Activated CD4-positive, alpha-beta T cell treated with anti-CD3 and anti-CD28 coated beads, Interleukin-10, Interleukin-2, amounts not matched to agents 100 ng/mL and 50 ng/mL, durations not matched to agents 16 hours and 8 hours (primary cell): ENCODE data around the gene ATP1A3.
A peak's percentile ranks its signal among the peaks of the same experiment; 100 is the strongest.
"Not testable (repeated sequence)": the region's sequence is repeated elsewhere in the genome, so short reads cannot be mapped to it uniquely, and the experiment has no call there.

Experiments used
- DNase-seq: peaks from one replicate; pipeline ENCODE4 v3.0.0-alpha.2; 2020

Gene ATP1A3

DNA sequence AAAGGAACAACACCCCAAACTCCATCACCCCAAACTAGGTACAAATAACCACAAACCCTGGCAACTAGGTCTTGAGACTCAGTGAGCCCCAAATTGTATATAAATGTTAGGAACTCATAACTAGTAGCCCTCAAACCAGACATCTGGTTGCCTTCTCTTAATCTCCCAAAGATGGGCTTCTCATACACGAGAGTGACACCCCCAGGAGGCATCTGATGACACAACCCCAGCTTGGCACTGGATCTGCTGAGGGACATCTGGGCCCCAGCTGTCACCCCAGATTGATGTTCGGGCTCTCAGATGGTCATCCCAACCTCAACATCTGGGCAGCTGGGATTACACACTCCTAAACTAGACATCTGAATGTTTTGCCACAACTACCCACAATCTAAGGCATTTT, 49.7 kb downstream of the ATP1A3 start:
- DNase-seq, result no peak

DNA sequence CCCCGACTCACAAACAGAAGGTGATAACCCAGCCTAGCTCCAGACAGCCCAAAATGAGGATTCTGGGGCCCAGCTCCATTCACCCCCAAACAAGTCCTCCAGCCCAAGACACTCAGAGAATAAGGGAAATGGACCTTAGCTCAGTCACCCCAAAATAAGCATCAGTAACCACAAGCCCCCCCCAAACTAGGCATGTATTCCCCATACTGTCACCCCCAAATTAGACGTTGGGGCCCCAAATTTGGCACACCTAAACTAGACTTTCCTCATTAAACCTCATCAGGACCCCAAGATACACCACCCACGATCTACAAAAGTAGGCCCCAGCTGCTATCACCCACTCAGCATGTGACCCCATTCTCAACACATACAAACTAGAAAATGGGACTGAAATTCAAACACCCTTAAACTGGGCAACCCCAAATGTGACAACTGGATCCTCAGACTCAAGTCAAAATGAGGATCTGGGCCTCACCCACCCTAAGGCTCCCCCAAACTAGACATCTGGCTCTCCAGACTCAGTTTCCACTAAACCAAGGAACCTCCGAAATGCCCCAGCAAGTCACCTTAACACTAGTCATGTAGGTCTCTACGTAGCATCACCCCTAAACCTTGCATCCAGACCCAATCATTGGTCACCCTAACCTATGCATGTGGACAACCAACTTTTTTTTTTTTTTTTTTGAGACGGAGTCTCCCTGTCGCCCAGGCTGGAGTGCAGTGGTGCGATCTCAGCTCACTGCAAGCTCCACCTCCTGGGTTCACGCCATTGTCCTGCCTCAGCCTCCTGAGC, 52.4 kb downstream of the ATP1A3 start:
- DNase-seq, result no peak

DNA sequence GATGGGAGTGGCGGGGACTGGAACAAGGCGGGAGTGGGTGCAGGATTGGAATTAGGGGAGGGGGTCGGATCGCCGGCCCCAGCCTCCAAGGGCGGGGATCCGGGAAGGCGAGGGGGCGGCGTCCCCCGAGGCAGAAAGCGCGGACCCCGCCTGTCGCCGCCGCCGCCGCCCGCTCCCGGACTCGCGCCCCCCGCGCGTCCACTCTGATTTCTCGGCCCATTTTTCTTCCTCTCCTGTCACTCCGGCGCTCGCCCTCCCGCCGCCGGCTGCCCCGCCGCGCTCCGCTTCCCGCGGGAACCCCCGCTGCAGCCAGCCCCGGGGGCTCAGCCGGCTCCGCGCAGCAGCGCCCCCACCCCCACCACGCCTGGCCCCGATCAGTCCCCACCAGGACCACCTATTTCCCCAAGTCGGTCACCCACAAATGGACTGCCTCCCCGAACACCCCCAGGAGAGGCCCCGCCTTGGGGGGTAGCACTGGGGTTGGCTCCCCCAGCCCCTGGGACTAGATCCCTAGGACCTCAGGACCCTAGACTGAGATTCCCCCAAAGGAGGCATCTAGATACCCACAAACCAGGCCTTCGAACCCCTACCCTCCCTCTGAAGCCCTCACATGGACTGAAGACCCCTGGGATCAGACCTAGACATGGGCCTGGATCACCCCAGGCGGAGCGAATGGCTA, 53.2 kb downstream of the ATP1A3 start:
- no peak for DNase-seq

DNA sequence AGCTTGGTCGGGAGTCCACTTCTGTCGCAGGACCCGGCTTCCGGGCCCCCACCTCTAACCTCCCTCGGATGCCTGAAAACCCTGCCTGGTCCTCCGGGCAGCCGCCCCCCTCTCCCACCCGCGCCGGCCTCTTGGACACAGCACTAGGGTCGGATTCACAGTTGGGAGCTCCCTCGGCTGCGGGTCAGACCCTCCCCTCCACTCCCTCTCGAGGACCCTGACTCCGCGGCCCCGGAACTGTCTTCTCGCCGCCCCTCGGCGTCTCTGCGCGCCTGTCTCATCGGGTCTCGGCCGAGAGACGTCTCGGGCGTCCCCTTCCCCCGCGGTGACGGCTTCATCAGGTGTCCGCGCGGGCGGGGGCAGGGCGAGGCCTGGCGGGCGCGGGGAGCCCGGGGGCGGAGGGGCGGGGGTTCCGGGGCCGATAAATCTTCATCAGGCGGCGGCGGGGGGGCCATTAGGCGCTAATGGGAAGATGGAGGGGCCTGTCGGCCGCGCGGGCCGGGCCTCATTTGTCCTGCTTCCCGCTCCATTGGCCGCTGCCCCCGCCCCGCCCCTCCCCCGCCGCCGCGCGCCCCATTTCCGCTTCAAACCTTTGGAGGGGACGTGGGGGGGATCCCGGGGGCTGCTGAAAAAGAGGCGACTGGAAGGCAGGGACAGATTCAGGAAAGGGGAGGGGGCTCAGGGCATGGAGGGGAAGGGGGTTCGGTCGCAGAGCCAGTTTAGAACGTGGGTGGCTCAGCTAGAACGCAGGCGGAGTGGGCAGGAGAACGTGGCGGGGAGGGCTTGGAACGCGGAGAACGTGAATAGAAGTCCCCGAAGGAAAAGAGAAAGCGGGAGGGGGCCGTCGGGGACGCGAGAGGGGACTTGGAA, 53.9 kb downstream of the ATP1A3 start:
- DNase-seq, result no peak

DNA sequence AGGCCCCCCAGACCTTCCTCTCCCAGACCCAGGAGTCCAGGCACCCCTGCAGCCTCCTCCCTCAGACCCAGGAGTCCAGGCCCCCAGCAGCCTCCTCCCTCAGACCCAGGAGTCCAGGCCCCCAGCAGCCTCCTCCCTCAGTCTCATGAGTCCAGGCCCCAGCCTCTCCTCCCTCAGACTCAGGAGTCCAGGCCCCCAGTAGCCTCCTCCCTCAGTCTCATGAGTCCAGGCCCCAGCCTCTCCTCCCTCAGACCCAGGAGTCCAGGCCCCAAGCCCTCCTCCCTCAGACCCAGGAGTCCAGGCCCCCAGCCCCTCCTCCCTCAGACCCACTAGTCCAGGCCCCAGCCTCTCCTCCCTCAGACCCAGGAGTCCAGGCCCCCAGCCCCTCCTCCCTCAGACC, 54.8 kb downstream of the ATP1A3 start:
- not testable (repeated sequence) for DNase-seq

DNA sequence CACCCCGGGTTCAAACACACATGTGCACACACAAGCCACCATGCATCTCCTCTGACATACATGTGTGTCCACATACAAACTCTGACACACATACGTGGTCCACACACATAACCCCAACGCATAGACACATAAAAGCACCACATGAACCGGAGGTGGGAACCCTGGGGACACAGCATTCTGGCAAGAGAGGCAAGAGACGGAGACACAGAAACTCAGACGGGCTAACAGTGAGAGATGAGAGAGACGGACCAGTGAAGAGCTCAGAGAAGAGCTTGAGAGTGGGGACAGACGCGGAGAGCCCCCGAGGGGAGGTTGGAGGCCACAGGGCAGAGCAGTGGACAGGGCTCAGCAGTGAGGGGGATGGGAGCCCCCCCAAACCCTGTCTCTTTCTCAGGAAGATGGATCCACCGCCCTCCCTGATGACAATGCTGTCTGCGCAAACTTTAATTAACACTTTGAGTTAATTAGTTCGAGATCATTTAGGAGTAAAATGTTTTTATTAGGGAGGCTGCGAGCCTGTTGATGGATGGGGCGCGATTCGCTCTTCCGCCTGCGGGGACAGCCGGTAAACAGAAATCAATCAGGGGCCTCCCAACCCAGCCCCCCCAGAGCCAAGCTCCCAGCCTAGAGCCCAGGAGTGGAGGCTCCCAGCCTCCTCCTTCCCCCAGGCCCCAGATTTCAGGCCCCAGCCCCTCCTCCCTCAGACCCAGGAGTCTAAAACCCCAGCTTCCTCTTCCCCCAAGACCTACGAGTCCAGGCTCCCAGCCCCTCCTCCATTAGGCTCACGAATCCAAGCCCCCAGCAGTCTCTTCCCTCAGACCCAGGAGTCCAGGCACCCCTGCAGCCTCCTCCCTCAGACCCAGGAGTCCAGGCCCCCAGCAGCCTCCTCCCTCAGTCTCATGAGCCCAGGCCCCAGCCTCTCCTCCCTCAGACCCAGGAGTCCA, 56.2 kb downstream of the ATP1A3 start:
- DNase-seq, result no peak

DNA sequence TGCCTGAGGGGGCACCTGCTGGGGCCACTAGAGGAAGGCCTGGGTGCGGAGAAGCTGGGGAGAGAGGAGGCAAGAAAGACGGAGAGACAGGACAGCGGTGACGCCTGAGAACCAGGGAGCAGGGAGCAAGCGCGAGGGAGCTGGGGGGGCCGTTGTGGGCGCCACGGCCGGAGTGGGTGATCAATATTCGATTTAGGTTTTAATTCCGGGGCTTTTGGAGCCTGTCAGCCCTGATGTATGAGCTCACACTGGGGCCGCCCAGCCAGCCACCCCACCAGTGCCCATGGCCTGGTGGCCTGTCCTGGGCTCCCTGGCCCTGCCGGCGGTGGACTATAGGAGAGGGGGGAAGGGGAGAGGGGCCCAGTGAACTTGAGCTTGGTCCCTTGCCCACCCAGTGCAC, 57.1 kb downstream of the ATP1A3 start:
- no peak for DNase-seq

DNA sequence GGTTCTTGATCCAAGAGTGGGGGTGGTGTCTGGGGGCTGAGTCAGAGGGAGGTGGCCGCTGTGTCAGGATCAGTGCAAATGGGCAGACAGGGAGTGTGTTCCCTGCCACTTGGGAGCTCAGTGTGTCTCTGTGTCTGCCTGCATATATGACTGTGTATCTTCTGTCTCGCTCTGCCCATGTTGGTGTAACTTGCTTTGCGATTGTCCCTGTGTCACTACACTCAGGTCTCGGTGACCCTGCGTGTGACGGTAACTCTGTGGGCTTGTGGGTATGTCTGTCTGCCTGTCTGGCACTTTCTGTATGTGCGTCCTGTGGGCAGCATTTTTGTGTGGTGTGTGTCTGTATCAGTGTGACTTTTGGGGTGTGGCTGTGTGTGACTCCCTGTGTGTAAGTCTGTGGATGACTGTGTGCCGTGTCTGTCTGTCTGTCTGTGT, 57.6 kb downstream of the ATP1A3 start:
- DNase-seq, result no peak

DNA sequence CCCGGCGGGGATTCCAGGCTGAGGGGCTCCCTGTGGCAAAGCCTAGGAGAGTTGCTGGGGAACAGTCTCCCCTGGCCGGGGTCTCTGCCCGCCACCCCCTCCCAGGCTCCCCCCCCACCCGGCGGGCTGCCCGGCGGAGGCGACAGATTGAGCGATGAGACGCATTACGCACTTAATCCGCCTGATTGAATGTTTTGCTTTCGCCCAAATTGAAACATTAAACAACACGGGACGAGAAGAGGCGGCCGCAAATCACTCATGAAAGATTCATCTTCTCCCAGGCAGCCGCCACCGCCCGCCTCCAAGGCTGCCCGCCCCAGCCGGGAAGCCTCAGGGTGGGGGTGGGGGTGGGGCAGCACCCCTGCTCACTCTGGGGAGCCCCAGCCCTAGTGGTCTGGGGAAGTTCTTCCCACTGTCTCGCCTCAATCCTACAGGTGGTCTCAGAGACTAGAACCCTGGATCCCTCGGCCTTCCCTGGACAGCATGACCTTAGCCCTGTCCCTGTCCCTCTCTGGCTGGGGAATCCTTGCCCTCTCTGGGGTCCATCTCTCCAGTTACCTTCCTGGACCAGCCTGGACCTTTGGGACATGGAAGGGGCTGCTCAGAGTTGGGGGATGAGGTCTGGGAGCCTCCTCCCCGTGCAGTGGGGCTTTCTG, 58.1 kb downstream of the ATP1A3 start:
- DNase-seq, result no peak

DNA sequence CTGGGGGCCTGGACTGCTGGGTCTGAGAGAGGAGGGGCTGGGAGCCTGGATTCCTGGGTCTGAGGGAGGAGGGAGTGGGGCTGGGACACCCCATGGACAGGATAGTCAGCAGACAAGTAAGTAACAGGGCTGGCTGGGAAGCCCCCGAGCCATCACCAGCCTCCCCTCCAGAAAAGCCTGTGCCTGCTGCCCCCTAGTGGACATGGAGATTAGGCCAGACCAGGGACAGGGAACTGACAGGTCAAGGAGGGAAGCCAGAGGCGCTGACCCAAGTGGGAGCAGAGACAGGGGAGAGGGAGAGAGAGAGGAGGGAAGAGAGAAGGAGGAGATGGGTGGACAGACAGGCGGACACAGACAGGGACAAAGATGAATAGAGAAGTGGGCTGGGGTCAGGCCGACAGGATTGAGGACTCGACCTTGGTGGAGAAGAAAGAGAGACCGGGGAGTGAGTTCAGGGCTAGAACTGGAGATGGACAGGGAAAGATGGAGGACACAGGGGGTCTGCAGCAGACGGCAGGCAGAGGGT, 59.1 kb downstream of the ATP1A3 start:
- DNase-seq, result peak; percentile 76

DNA sequence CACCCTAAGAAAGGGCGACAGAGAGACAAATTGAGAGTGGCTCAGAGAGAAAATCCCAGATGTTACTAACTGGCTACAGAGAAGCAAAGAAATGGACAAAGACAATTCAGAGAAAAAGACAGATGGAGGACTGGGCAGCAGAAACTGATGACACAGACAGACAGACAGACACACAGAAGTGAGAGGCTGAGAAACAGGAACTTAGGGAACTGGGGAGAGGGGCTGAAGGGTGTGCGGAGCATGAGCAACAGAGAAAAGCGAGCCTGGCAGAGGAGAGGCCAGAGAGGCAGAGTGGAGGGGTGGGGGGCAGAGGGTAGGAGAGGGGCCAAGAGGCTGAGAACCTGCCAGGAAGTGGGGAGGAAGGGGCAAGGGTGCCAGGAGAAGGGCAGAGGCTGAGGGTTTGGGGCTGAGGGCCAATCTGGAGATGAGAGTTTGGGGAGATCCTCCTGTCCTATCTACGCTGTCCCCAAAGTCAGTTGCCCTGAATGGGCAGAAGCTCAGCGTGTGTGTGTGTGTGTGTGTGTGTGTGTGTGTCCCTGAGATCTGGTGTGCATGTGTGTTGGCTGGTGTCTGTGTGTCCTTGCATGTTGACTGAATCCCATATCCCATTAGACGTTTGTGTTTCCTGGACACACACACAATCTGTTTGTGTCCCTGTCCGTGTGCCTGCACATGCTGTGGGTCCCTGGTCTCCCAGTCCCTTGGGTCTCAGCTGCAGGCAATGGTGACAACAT, 60.2 kb downstream of the ATP1A3 start:
- DNase-seq, result no peak

DNA sequence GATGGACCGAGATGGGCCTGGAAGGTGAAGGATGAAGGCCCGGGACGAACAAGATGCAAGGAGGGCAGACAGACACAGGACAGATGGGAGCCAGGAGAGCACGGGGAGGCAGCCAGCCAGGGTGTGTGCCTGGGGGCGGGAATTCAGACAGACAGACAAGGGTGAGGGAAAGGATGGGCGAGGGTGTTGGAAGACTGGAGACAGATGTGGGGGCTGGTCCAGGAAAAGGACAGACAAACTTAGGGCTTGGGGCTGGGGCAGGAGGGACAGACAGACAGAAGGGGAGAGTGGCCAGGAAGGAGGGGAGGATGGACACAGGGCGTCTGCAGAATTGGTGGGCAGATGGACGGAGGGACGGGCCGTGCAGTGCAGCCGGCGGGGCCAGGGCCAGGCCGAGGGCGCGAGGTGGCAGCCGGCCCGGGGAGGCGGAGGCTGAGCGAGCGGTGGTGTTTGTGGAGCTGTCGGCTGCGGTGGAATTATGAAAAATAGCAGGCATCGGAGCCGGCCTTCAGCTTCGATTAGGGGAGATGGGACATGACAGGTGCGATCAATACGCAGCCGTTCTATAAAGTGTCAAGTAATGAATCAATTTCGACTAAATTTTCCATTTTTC, 61.2 kb downstream of the ATP1A3 start:
- DNase-seq, result no peak

DNA sequence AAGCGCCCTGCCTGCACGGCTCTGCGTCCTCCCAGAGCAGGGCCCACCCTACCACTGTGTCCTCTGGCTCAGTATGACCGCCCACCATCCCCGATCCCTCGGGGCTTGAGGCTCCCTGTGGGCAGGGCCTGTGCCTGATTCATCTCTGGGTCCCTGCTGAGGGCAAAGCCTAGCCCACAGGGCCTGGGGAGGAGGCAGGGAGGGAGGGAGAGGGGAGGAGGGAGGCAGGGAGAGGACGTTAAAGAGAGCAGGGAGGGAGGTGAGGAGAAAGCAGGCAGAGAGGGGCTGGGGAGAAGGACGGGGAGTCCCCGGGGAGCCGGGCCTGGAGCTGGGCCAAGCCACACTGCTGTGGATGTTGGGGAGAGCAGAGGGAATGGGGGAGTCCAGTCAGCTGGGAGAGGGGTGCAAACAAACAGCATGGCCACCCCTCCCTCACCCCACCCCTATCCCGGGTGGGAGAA, 61.7 kb downstream of the ATP1A3 start:
- DNase-seq, result no peak

DNA sequence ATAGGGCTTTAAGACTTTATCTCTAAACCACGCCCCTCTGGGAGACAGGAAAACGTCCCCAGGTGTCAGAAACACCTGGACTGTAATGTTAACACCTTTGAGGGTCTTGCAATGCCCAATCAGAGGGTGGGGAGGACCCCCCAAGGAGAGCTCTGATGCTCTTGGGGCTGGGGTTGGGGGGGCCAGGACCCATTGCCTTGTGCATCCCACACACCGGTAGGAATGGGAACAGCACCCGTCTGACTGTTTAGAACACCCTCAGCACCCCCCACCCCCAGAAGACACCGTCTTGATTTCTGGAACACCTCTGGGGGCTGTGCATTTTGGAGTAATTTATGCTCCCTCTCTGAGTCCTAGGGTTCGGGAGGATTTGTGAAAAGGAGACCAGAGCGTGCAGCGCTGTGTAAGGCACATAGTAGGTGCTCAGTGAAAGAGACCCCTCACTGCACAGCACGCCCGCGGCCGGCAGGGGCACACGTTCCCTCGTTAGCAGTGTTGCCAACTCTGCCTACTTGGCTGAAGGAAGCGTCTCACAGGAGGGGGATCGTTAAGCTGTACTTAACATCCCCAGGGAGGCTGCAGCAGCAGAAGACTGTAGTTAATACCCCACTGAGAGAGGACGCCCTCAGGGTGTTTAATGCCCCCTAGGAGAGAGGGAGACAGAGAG, 63.0 kb downstream of the ATP1A3 start:
- no peak for DNase-seq

DNA sequence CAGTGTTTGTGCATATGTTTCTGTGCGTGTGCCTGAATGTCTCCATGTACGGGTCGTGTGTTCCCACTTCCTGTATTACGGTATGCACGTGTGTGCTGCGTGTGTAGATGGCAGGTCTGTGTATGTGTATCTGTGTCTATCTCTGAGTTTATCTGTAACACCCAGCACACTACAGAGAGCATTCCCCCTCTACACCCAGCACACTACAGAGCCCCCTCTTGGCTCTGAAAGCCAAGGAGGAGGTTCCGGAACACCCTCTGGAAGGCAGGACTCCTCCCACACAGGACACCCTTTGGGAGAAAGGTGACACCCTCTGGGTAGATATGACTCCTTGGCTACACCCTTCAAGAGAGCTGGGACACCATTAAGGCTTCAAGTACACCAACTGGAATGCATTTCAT, 63.7 kb downstream of the ATP1A3 start:
- no peak for DNase-seq

DNA sequence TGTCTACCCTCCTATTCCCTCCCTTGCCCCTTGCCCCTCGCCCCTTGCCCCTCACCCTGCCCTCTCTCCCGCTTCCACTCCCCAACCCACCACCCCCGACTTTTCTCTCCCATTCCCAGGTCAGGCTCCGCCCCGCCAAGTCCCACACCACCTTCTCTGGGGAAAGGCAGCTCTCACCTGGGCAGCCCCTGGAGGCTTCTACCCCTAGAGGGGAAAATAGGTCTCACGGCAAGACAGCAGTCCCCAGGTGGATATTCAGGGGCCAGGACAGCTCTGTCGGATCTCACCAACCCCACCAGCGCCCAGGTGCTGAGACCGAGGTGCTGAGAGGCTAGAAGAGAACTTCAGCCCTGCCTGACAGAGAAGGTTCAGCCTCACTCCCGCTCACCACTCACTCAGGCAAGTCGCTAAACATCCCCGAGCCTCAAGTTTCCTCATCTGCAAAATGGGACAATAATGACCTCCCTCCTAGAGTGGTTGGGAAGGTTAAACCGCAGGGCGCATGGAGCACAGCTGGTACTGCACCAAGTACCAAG, 64.4 kb downstream of the ATP1A3 start:
- no peak for DNase-seq

DNA sequence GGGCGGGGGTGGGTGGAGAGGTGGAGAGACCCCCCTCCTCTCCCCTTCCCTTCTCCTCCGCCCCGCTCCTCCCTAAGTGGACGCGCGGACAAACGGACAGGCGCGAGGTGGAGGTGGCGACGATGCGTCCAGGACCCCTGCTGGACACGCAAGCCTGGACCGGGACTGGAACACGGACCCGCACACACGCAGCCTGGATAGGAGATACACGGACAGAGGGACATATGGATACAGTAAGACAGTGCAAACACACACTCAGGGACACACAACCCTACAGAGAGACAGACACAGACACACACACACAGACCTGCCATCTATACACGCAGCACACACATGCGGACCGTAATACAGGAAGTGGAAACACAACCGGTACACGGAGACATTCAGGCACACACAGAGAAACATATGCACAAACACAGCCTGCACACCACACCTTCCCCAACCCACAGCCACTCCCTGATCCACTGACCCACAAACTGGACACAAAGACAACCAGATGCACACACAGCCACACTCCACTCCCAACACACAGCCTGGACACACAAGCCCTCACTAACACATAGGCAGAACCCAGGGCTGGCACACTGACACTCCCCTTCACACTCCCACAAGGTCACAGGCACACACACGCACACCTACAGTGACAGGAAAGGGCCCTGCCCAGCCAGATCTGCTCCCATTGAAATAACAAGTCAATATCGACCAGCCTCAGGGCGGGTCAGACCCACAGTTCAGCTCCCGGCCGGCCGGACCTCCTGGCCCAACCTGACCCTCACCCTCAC, 65.1 kb downstream of the ATP1A3 start:
- DNase-seq, result peak; percentile 35

DNA sequence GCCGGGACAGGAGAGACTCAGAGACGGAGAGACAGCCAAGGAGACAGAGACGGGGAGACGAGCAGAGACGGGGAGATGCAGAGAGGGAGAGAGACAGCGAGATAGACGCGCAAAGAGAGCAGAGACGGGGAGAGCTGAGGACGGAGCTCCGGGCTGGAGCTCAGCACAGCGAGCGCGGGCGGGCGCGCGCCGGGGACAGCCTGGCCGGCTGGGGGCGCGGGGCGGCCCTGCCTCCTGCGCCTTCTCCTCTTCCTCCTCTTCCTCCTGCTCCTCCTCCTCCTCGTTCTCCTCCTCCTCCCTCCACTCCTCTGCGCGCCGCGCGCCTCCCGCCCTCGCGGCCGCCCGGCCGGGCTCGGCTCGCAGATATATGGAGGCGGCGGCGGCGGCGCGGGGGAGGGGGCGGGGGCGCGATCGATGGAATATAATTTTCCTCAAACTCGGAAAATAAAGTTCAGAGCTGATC, 65.8 kb downstream of the ATP1A3 start, which contains the start of gene ERFL:
ERFL (minus strand) TSS at position 229 of the 463 bp plus-strand sequence. CDS start 15,530 bp downstream, outside the sequence.
- peak; percentile 29 for DNase-seq
